Measurements from ENCODE around the gene TRPV3.

The TRPV3 gene

GRCh38 chr17:3542410-3543088 is 15.1 kb downstream of the TRPV3 start:
- H3K4me3 ChIP-seq (ENCODE audit: low read depth, low read length): no peak overlapping the region
- H3K36me3 ChIP-seq (ENCODE audit: control insufficient read depth, insufficient read depth, low read length): no peaks in the 10 kb centered on the region
- H3K4me1 ChIP-seq (ENCODE audit: control insufficient read depth, insufficient read depth, low read length): no peaks in the 10 kb centered on the region
- H3K27me3 ChIP-seq (ENCODE audit: control insufficient read depth, insufficient read depth, low read length): no peaks in the 10 kb centered on the region
- H3K9me3 ChIP-seq (ENCODE audit: control insufficient read depth, insufficient read depth, low read length): no peaks in the 10 kb centered on the region
- no peak overlapping the region for H3K9ac ChIP-seq (ENCODE audit: low read depth, low read length)

- Histone ChIP-seq H3K36me3 (ENCODE audit: control insufficient read depth, insufficient read depth, low read length) (no peaks in the 10 kb centered on the region), H3K9ac (ENCODE audit: low read depth, low read length) (no peak overlapping the region), H3K9me3 (ENCODE audit: control insufficient read depth, insufficient read depth, low read length) (no peaks in the 10 kb centered on the region), H3K27me3 (ENCODE audit: control insufficient read depth, insufficient read depth, low read length) (no peaks in the 10 kb centered on the region), H3K4me1 (ENCODE audit: control insufficient read depth, insufficient read depth, low read length) (no peaks in the 10 kb centered on the region), H3K4me3 (ENCODE audit: low read depth, low read length) (no peak overlapping the region)
Observed at GRCh38 chr17:3539881-3540540, 17.6 kb downstream of the TRPV3 start.

GRCh38 chr17:3536716-3537115 is 20.9 kb downstream of the TRPV3 start:
- Histone ChIP-seq H3K27me3 (ENCODE audit: control insufficient read depth, insufficient read depth, low read length) (no peaks in the 10 kb centered on the region), H3K4me3 (ENCODE audit: low read depth, low read length) (no peak overlapping the region), H3K9me3 (ENCODE audit: control insufficient read depth, insufficient read depth, low read length) (no peaks in the 10 kb centered on the region), H3K4me1 (ENCODE audit: control insufficient read depth, insufficient read depth, low read length) (no peaks in the 10 kb centered on the region), H3K36me3 (ENCODE audit: control insufficient read depth, insufficient read depth, low read length) (no peaks in the 10 kb centered on the region), H3K9ac (ENCODE audit: low read depth, low read length) (no peak overlapping the region)

GRCh38 chr17:3535253-3535995 is 22.2 kb downstream of the TRPV3 start:
- Histone ChIP-seq H3K36me3 (ENCODE audit: control insufficient read depth, insufficient read depth, low read length) (no peaks in the 10 kb centered on the region), H3K9me3 (ENCODE audit: control insufficient read depth, insufficient read depth, low read length) (no peaks in the 10 kb centered on the region), H3K4me3 (ENCODE audit: low read depth, low read length) (peak overlapping the region; percentile 66), H3K9ac (ENCODE audit: low read depth, low read length) (peak overlapping the region; percentile 66), H3K4me1 (ENCODE audit: control insufficient read depth, insufficient read depth, low read length) (peaks cover 1% of the 10 kb centered on the region), H3K27me3 (ENCODE audit: control insufficient read depth, insufficient read depth, low read length) (no peaks in the 10 kb centered on the region)

GRCh38 chr17:3534881-3535252 is 22.7 kb downstream of the TRPV3 start:
- H3K27me3 ChIP-seq (ENCODE audit: control insufficient read depth, insufficient read depth, low read length): no peaks in the 10 kb centered on the region
- H3K9me3 ChIP-seq (ENCODE audit: control insufficient read depth, insufficient read depth, low read length): no peaks in the 10 kb centered on the region
- no peak overlapping the region for H3K9ac ChIP-seq (ENCODE audit: low read depth, low read length)
- H3K36me3 ChIP-seq (ENCODE audit: control insufficient read depth, insufficient read depth, low read length): no peaks in the 10 kb centered on the region
- peaks cover 6% of the 10 kb centered on the region for H3K4me1 ChIP-seq (ENCODE audit: control insufficient read depth, insufficient read depth, low read length)
- no peak overlapping the region for H3K4me3 ChIP-seq (ENCODE audit: low read depth, low read length)

- Histone ChIP-seq H3K27me3 (ENCODE audit: control insufficient read depth, insufficient read depth, low read length) (no peaks in the 10 kb centered on the region), H3K4me1 (ENCODE audit: control insufficient read depth, insufficient read depth, low read length) (peaks cover 6% of the 10 kb centered on the region), H3K4me3 (ENCODE audit: low read depth, low read length) (no peak overlapping the region), H3K9me3 (ENCODE audit: control insufficient read depth, insufficient read depth, low read length) (no peaks in the 10 kb centered on the region), H3K36me3 (ENCODE audit: control insufficient read depth, insufficient read depth, low read length) (no peaks in the 10 kb centered on the region), H3K9ac (ENCODE audit: low read depth, low read length) (no peak overlapping the region)
Observed at GRCh38 chr17:3533752-3534151, 23.9 kb downstream of the TRPV3 start.

- Histone ChIP-seq H3K4me1 (ENCODE audit: control insufficient read depth, insufficient read depth, low read length) (peaks cover 6% of the 10 kb centered on the region), H3K27me3 (ENCODE audit: control insufficient read depth, insufficient read depth, low read length) (no peaks in the 10 kb centered on the region), H3K4me3 (ENCODE audit: low read depth, low read length) (no peak overlapping the region), H3K9me3 (ENCODE audit: control insufficient read depth, insufficient read depth, low read length) (no peaks in the 10 kb centered on the region), H3K36me3 (ENCODE audit: control insufficient read depth, insufficient read depth, low read length) (no peaks in the 10 kb centered on the region), H3K9ac (ENCODE audit: low read depth, low read length) (no peak overlapping the region)
Observed at GRCh38 chr17:3532859-3533142, 24.8 kb downstream of the TRPV3 start.

GRCh38 chr17:3532106-3532858 is 25.3 kb downstream of the TRPV3 start:
- Histone ChIP-seq H3K9me3 (ENCODE audit: control insufficient read depth, insufficient read depth, low read length) (no peaks in the 10 kb centered on the region), H3K27me3 (ENCODE audit: control insufficient read depth, insufficient read depth, low read length) (no peaks in the 10 kb centered on the region), H3K36me3 (ENCODE audit: control insufficient read depth, insufficient read depth, low read length) (no peaks in the 10 kb centered on the region), H3K4me1 (ENCODE audit: control insufficient read depth, insufficient read depth, low read length) (peaks cover 6% of the 10 kb centered on the region), H3K9ac (ENCODE audit: low read depth, low read length) (no peak overlapping the region), H3K4me3 (ENCODE audit: low read depth, low read length) (no peak overlapping the region)

- Histone ChIP-seq H3K27me3 (ENCODE audit: control insufficient read depth, insufficient read depth, low read length) (no peaks in the 10 kb centered on the region), H3K9ac (ENCODE audit: low read depth, low read length) (no peak overlapping the region), H3K36me3 (ENCODE audit: control insufficient read depth, insufficient read depth, low read length) (no peaks in the 10 kb centered on the region), H3K9me3 (ENCODE audit: control insufficient read depth, insufficient read depth, low read length) (no peaks in the 10 kb centered on the region), H3K4me1 (ENCODE audit: control insufficient read depth, insufficient read depth, low read length) (peaks cover 6% of the 10 kb centered on the region), H3K4me3 (ENCODE audit: low read depth, low read length) (no peak overlapping the region)
Observed at GRCh38 chr17:3531266-3532101, 26.1 kb downstream of the TRPV3 start.

GRCh38 chr17:3529817-3530741 is 27.5 kb downstream of the TRPV3 start:
- H3K9ac ChIP-seq (ENCODE audit: low read depth, low read length): no peak overlapping the region
- no peaks in the 10 kb centered on the region for H3K36me3 ChIP-seq (ENCODE audit: control insufficient read depth, insufficient read depth, low read length)
- no peak overlapping the region for H3K4me3 ChIP-seq (ENCODE audit: low read depth, low read length)
- H3K4me1 ChIP-seq (ENCODE audit: control insufficient read depth, insufficient read depth, low read length): peaks cover 6% of the 10 kb centered on the region
- no peaks in the 10 kb centered on the region for H3K27me3 ChIP-seq (ENCODE audit: control insufficient read depth, insufficient read depth, low read length)
- H3K9me3 ChIP-seq (ENCODE audit: control insufficient read depth, insufficient read depth, low read length): no peaks in the 10 kb centered on the region
